HG03469 (cell line): ENCODE results near the gene PYROXD2.
"Not testable (repeated sequence)": the region's sequence is repeated elsewhere in the genome, so short reads cannot be mapped to it uniquely, and the experiment has no call there.

Experiments used
- ATAC-seq: cut with Tn5 transposase; IDR thresholded peaks from one replicate; pipeline ENCODE4 v1.9.1; 2021; ENCODE audit warnings: mild to moderate bottlenecking, moderate library complexity, moderate number of reproducible peaks; ENCODE audit not compliant: unreplicated experiment

PYROXD2 gene

GRCh38 chr10:98370831-98371820, 43.9 kb downstream of the PYROXD2 start:
- no peak for ATAC-seq

DNA sequence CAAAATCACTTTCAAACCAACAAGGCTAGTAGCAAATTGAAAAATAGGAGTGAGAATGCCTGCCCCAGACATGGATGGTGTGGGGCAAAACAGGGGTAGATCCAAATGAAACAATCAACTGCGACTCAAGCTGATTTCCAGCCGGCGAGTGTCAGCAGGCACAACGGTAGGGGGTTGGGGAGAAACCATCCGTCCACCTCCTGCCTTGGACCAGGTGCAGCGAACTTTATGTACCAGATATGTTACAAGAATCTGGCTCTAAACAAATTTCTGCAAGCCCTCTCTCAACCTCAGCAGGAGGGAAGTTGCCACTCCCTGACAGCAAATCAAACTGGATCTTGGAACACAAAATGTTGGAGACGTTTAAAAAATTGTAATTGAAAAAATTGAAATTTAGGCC, 45.2 kb downstream of the PYROXD2 start:
- no peak for ATAC-seq

DNA sequence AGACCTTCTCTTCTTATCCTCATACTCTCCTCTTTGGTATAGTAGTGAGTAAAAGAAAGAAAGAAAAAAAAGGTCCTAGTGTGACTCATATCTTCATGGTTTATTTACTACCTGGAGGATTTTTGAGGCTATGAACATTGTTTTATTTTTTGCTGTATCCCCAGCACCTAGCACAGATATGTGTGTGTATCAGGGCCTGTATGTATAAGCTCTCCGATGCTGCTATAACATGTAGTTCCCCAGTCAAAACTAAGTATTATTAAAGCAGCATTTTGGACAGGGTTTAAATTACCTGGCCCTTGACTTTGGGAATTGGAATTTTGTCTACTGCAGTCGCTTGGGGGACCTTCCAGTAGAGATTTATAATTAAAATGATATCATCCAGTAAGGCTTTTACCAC, 46.3 kb downstream of the PYROXD2 start:
- ATAC-seq: no peak

- no peak for ATAC-seq
Observed at GRCh38 chr10:98367604-98368451, 47.2 kb downstream of the PYROXD2 start.

GRCh38 chr10:98366062-98366530, 48.9 kb downstream of the PYROXD2 start:
- no peak for ATAC-seq

GRCh38 chr10:98365406-98366061, 49.4 kb downstream of the PYROXD2 start:
- no peak for ATAC-seq

DNA sequence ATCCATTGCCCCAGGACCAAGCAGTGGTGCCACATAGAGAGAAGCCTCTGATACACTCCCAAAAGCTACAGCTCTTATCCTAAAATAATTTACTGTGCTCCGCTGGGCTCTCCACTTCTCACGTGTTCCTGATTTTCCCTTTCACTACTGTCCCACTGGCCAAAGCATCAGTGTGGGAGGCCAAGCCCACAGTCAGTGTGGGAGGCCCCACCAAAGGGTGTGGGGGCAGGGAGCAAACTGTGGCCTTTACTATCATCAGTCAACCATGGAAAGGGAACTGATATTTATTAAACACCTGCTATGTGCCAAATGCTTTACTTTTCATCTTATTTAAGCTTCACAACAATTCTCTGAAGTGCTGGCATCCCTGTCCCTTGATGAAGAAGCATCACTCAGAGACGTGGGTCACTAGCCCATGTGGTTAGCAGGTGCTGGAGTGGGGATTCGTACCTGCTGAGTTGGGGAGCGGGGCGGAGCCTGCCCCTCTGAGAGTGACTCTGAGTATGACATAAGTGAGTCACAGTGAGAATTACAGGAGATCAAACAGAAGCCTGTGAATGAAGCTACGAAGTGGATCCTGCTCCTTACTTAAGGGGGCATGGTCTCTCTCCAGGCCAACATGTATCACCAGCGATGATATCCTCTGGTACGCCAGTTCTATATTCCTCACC, 50.4 kb downstream of the PYROXD2 start:
- no peak for ATAC-seq

- ATAC-seq: no peak
Observed at GRCh38 chr10:98363220-98363619, 51.8 kb downstream of the PYROXD2 start.

GRCh38 chr10:98361131-98362025, 53.6 kb downstream of the PYROXD2 start:
- peak; percentile 91 for ATAC-seq

GRCh38 chr10:98357194-98357822, 57.7 kb downstream of the PYROXD2 start:
- no peak for ATAC-seq

GRCh38 chr10:98354491-98354890, 60.5 kb downstream of the PYROXD2 start:
- ATAC-seq: no peak

DNA sequence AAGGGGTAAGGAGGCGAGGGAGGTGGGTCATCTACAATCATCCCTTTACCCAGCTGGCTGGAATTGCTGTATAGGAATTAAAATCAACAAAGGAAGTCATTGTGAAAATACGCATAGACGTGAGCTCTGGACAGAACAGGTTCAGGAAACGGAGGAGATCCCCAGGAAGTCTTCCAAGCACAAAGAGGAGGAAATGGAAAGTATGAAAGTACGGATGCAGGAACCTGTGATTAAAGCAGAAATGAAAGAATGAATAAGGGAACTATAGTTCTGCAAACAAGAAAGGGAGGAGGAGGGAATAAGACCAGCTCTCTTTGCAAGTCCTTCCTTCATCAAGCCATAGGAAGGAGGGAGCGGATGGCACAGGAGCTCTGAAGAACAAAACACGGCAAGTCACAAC, 61.8 kb downstream of the PYROXD2 start:
- no peak for ATAC-seq

GRCh38 chr10:98351831-98352402, 63.1 kb downstream of the PYROXD2 start:
- no peak for ATAC-seq

DNA sequence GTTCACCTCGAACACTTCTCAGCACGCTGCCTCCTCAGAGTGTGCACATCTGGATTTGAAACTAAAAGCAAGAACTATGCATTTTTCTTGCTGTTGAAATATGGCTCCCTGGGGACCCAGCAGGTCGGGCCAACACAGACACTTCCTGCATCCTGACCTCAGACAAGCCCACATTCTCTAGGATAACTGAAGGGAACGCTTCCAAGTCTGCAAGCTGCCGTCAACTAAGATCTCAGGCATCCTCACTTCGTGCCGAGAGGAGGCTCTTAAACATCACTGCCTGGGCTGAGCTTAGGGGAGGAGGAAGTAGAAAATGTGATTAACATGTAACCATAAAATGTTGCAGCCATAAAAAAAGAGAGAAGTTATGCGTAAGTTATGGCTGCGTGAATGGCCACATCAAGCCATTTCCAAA, 65.5 kb downstream of the PYROXD2 start:
- ATAC-seq: peak; percentile 80

DNA sequence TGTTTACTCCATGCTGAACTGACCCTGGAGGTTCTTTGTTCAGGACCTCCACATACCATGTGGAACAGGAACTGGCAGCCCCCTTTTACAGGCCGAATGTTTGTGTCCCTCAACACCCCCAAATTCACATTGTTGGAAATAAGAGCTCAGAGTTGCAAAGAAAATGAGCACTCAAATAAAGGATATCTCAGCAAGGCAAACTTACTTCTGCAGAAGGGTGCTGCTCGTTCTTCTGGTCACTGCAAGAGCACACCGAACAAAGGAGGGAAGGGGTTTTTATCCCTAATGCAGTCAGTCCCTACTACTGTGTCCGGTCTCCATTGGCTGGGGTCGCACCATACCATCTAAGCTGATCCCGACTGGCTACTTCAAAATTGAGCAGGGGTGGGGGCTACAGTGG, 68.1 kb downstream of the PYROXD2 start:
- ATAC-seq: no peak

GRCh38 chr10:98344589-98345038, 70.4 kb downstream of the PYROXD2 start:
- no peak for ATAC-seq

GRCh38 chr10:98341701-98342100, 73.3 kb downstream of the PYROXD2 start:
- not testable (repeated sequence) for ATAC-seq

DNA sequence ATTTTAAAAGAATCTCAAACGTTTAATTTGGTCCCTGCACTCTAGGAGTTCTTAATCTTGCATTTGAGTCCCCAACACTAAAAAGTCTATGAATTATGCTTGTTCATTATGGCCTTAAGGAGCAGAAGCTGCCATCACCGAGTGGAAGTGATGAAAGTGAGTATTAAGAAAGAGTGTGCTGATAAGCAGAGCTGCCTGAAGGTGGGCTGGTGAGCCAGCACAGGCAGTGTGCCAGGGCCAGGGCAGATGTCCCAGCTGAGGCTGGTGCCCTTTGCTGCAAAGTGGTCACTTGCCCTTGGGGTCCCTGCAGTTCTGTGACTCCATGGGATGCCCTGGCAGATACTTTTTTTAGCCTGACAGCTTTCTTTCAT, 74.1 kb downstream of the PYROXD2 start:
- ATAC-seq: no peak
